WTC11 (cell line): Measurements from ENCODE around the gene FHIT.
"Not testable (repeated sequence)": the region's sequence is repeated elsewhere in the genome, so short reads cannot be mapped to it uniquely, and the experiment has no call there.

Source experiments
- CREB1 ChIP-seq: sonication (generic); formaldehyde crosslinking; IDR thresholded peaks from 2 replicates; pipeline ENCODE4 v1.8.0; 2023; ENCODE audit warnings: mild to moderate bottlenecking, missing genetic modification reagents
- FOXJ3 ChIP-seq: sonication (generic); formaldehyde crosslinking; IDR thresholded peaks from 2 replicates; pipeline ENCODE4 v1.9.0; 2021; ENCODE audit warnings: missing genetic modification reagents, mild to moderate bottlenecking, borderline replicate concordance
- JUN ChIP-seq: sonication (generic); formaldehyde crosslinking; IDR thresholded peaks from 2 replicates; pipeline ENCODE4 v1.8.0; 2023; ENCODE audit warnings: mild to moderate bottlenecking, missing genetic modification reagents
- NR3C1 ChIP-seq: sonication (generic); formaldehyde crosslinking; conservative IDR thresholded peaks from 2 replicates; pipeline ENCODE4 v1.8.1; 2023; ENCODE audit warnings: low read depth, mild to moderate bottlenecking, missing genetic modification reagents
- SP1 ChIP-seq: sonication (generic); formaldehyde crosslinking; conservative IDR thresholded peaks from 2 replicates; pipeline ENCODE4 v1.8.1; 2022; ENCODE audit warnings: missing genetic modification reagents
- ZNF416 ChIP-seq: fragments of 250-450 bp; sonication (Bioruptor Pico); IDR thresholded peaks from 2 replicates; pipeline ENCODE4 v1.9.0; 2021; ENCODE audit warnings: mild to moderate bottlenecking, inconsistent platforms
- TF ChIP-seq, protein P1 (sequence below): sonication (generic); formaldehyde crosslinking; IDR thresholded peaks from 2 replicates; pipeline ENCODE4 v1.8.1; 2022; ENCODE audit warnings: mild to moderate bottlenecking, moderate library complexity, missing genetic modification reagents
- TF ChIP-seq, protein P2 (sequence below): sonication (generic); formaldehyde crosslinking; IDR thresholded peaks from 2 replicates; pipeline ENCODE4 v1.8.0; 2022; ENCODE audit warnings: mild to moderate bottlenecking, missing genetic modification reagents
- TF ChIP-seq, protein P3 (sequence below): fragments of 200-600 bp; IDR thresholded peaks from 2 replicates; pipeline ENCODE4 v1.8.0; 2022; ENCODE audit warnings: antibody characterized with exemption
- TF ChIP-seq, protein P4 (sequence below): sonication (generic); formaldehyde crosslinking; IDR thresholded peaks from 2 replicates; pipeline ENCODE4 v1.8.0; 2022; ENCODE audit warnings: mild to moderate bottlenecking, missing genetic modification reagents
- TF ChIP-seq, protein P5 (sequence below): sonication (generic); formaldehyde crosslinking; IDR thresholded peaks from 2 replicates; pipeline ENCODE4 v1.8.1; 2023; ENCODE audit warnings: mild to moderate bottlenecking, missing genetic modification reagents, moderate library complexity
- TF ChIP-seq, protein P6 (sequence below): fragments of 250-450 bp; sonication (Bioruptor Pico); IDR thresholded peaks from 2 replicates; pipeline ENCODE4 v2.1.2; 2022; ENCODE audit warnings: mild to moderate bottlenecking, moderate library complexity

DNA sequence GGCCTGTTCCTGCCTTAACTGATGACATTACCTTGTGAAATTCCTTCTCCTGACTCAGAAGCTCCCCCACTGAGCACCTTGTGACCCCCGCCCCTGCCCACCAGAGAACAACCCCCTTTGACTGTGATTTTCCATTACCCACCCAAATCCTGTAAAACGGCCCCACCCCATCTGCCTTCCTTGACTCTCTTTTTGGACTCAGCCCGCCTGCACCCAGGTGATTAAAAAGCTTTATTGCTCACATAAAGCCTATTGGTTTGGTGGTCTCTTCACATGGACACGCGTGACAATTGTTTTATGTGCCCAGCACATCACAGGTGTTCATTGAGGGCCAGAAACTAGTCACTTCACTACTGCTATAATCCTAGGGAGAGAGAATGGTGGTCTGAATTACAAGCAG lies 1448.8 kb downstream of the FHIT start:
- TF ChIP-seq, protein P1, sequence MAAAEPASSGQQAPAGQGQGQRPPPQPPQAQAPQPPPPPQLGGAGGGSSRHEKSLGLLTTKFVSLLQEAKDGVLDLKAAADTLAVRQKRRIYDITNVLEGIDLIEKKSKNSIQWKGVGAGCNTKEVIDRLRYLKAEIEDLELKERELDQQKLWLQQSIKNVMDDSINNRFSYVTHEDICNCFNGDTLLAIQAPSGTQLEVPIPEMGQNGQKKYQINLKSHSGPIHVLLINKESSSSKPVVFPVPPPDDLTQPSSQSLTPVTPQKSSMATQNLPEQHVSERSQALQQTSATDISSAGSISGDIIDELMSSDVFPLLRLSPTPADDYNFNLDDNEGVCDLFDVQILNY: not testable (repeated sequence)
- TF ChIP-seq, protein P2, sequence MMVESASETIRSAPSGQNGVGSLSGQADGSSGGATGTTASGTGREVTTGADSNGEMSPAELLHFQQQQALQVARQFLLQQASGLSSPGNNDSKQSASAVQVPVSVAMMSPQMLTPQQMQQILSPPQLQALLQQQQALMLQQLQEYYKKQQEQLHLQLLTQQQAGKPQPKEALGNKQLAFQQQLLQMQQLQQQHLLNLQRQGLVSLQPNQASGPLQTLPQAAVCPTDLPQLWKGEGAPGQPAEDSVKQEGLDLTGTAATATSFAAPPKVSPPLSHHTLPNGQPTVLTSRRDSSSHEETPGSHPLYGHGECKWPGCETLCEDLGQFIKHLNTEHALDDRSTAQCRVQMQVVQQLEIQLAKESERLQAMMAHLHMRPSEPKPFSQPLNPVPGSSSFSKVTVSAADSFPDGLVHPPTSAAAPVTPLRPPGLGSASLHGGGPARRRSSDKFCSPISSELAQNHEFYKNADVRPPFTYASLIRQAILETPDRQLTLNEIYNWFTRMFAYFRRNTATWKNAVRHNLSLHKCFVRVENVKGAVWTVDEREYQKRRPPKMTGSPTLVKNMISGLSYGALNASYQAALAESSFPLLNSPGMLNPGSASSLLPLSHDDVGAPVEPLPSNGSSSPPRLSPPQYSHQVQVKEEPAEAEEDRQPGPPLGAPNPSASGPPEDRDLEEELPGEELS: not testable (repeated sequence)
- not testable (repeated sequence) for TF ChIP-seq FOXJ3 (CRISPR knock-in tag); NR3C1 (CRISPR knock-in tag); CREB1; ZNF416; JUN (CRISPR knock-in tag); SP1 (CRISPR knock-in tag)
- TF ChIP-seq, protein P3, sequence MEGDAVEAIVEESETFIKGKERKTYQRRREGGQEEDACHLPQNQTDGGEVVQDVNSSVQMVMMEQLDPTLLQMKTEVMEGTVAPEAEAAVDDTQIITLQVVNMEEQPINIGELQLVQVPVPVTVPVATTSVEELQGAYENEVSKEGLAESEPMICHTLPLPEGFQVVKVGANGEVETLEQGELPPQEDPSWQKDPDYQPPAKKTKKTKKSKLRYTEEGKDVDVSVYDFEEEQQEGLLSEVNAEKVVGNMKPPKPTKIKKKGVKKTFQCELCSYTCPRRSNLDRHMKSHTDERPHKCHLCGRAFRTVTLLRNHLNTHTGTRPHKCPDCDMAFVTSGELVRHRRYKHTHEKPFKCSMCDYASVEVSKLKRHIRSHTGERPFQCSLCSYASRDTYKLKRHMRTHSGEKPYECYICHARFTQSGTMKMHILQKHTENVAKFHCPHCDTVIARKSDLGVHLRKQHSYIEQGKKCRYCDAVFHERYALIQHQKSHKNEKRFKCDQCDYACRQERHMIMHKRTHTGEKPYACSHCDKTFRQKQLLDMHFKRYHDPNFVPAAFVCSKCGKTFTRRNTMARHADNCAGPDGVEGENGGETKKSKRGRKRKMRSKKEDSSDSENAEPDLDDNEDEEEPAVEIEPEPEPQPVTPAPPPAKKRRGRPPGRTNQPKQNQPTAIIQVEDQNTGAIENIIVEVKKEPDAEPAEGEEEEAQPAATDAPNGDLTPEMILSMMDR: not testable (repeated sequence)
- TF ChIP-seq, protein P4, sequence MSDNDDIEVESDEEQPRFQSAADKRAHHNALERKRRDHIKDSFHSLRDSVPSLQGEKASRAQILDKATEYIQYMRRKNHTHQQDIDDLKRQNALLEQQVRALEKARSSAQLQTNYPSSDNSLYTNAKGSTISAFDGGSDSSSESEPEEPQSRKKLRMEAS (CRISPR knock-in tag): not testable (repeated sequence)
- TF ChIP-seq, protein P5, sequence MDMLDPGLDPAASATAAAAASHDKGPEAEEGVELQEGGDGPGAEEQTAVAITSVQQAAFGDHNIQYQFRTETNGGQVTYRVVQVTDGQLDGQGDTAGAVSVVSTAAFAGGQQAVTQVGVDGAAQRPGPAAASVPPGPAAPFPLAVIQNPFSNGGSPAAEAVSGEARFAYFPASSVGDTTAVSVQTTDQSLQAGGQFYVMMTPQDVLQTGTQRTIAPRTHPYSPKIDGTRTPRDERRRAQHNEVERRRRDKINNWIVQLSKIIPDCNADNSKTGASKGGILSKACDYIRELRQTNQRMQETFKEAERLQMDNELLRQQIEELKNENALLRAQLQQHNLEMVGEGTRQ: not testable (repeated sequence)
- TF ChIP-seq, protein P6, sequence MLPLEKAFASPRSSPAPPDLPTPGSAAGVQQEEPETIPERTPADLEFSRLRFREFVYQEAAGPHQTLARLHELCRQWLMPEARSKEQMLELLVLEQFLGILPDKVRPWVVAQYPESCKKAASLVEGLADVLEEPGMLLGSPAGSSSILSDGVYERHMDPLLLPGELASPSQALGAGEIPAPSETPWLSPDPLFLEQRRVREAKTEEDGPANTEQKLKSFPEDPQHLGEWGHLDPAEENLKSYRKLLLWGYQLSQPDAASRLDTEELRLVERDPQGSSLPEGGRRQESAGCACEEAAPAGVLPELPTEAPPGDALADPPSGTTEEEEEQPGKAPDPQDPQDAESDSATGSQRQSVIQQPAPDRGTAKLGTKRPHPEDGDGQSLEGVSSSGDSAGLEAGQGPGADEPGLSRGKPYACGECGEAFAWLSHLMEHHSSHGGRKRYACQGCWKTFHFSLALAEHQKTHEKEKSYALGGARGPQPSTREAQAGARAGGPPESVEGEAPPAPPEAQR (CRISPR knock-in tag): not testable (repeated sequence)
